M059J (cell line): ENCODE measurements around the gene RPP38. TPM values are rescaled to one million over a fixed set of nuclear protein-coding genes. Genes with fewer than 3 reads are reported as not detected.

Experiments
- DNase-seq: peaks from one replicate; pipeline ENCODE4 v3.0.0-alpha.2; 2012; ENCODE audit warnings: low read depth
- total RNA-seq: library from RNA; depleted of rRNA; stranded (reverse); fragments of >200 nt; shearing (Covaris generic); gene quantifications from 2 replicates; pipeline ENCODE4 v1.2.3, GENCODE V29; 2014; rRNA removed

Gene RPP38
- total RNA-seq, 1 experiment from 2014 or later = 8.9 TPM

DNA sequence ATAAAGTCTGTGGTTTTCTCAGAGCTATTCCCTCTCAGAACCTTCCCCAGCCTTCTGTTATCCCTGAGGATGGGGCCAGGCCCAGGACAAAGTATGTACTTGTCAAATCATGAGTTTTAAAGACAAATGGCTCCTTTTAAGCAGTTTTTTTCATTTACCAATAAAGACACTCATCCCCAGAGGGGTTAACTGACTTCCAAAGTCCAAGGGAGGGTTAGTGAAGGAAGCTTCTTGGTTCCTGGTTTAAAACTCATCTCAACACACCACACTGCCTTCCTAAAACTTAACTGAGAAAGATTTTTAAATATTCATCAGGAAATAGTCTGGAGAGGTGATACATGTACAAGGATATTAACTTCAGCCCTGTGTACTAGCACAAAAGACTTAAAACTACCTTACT is 55.4 kb downstream of the RPP38 start:
- DNase-seq = no peak

Other genes with a start within 250 kb of the RPP38 start
- gene SUV39H2, start 218.5 kb upstream of the RPP38 start, total RNA-seq = 20.9 and 23.8 TPM in 2 replicates
- gene DCLRE1C, start 143.3 kb upstream of the RPP38 start, total RNA-seq = 6.3 and 9.7 TPM in 2 replicates
- gene MEIG1, start 138.0 kb upstream of the RPP38 start, total RNA-seq = not detected in 2 replicates
- 0.52 TPM in 1 of 2 replicates, not detected in the other for gene OLAH, start 53.4 kb upstream of the RPP38 start, total RNA-seq
- gene ACBD7, start 8.6 kb upstream of the RPP38 start, total RNA-seq = 0.64 and 5.8 TPM in 2 replicates
- 28.3 and 51.2 TPM in 2 replicates for gene NMT2, start 71.3 kb downstream of the RPP38 start, total RNA-seq